Progenitor cell of endocrine pancreas (in vitro differentiated cells): ENCODE data around the gene PRKCE. TPM values are rescaled to one million over a fixed set of nuclear protein-coding genes. Genes with fewer than 3 reads are reported as not detected.

ENCODE experiments used
- DNase-seq: peaks from one replicate; pipeline ENCODE4 v3.0.0; 2021; ENCODE audit warnings: low spot score; ENCODE audit not compliant: unreplicated experiment
- H3K27ac Mint-ChIP-seq: 2 replicates; pipeline ENCODE4 v1.8.0; 2021; ENCODE audit warnings: mild to moderate bottlenecking, moderate library complexity, mixed read lengths
- H3K27me3 Mint-ChIP-seq: 2 replicates; pipeline ENCODE4 v1.8.0; 2021; ENCODE audit warnings: mixed read lengths
- H3K36me3 Mint-ChIP-seq: 2 replicates; pipeline ENCODE4 v1.8.0; 2022; ENCODE audit warnings: mixed read lengths; ENCODE audit not compliant: insufficient read depth
- H3K4me1 Mint-ChIP-seq: 2 replicates; pipeline ENCODE4 v1.8.0; 2021; ENCODE audit warnings: low read depth, mixed read lengths
- H3K4me3 Mint-ChIP-seq: 2 replicates; pipeline ENCODE4 v1.8.0; 2021; ENCODE audit warnings: low read depth, mild to moderate bottlenecking, moderate library complexity, mixed read lengths
- H3K9me3 Mint-ChIP-seq: 2 replicates; pipeline ENCODE4 v1.8.0; 2021; ENCODE audit warnings: low read depth, mixed read lengths
- total RNA-seq: library from RNA; stranded (reverse); gene quantifications from 2 replicates; pipeline ENCODE4 v1.2.1, GENCODE V29; 2021
- TF ChIP-seq, protein P1 (sequence below): fragments of 200-600 bp; sonication (generic); IDR thresholded peaks from one replicate; pipeline ENCODE4 v1.5.0; 2021; ENCODE audit warnings: antibody characterized with exemption, mild to moderate bottlenecking; ENCODE audit not compliant: unreplicated experiment

Gene PRKCE
- total RNA-seq, 1 donor from 2014 or later: 4.2 TPM

DNA sequence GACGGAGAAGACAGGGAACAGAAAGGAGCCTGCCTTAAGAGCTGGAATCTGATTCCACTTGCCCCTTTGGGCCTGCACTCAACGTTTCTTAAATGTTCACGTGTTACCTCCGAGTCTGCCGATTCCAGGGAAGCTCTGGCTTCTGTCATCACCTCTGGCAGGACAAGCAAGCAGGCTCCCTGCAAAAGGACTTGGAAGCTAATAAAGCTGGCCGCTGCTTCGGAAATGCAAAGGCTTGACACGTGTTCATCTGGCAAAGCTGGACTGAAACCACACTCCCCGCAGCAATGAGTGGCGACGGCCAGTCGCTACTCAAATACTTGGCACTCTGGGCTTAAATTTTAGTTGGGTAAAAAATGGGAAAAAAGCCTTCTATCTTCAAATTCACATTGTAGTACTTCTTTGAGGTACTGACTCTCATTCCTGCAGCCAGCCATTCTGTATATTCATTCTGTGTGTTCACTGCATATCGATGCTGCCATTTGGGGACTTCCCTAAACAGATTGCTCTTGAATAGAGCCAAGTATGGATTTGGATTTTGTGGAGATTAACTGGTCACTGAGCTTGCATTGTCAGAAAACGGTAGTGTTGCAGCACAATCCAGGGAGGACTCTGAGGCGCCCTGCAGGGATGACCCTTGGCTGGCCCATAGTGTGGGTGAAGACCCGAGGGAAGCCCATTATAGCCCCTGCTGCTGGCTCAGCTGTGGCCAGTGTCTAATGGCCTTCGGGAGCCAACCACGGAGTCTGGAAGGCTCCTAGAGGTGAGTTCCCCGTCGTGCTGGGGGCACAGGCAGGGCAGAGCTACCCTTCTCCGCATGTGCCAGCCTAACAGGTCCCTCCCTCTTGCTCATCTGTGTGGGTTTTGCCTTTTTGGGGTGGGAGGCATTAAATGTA lies 231.5 kb downstream of the PRKCE start:
- no peaks in the 10 kb centered on the region for H3K4me1 Mint-ChIP-seq
- no peak overlapping the region for H3K4me3 Mint-ChIP-seq
- TF ChIP-seq, protein P1, sequence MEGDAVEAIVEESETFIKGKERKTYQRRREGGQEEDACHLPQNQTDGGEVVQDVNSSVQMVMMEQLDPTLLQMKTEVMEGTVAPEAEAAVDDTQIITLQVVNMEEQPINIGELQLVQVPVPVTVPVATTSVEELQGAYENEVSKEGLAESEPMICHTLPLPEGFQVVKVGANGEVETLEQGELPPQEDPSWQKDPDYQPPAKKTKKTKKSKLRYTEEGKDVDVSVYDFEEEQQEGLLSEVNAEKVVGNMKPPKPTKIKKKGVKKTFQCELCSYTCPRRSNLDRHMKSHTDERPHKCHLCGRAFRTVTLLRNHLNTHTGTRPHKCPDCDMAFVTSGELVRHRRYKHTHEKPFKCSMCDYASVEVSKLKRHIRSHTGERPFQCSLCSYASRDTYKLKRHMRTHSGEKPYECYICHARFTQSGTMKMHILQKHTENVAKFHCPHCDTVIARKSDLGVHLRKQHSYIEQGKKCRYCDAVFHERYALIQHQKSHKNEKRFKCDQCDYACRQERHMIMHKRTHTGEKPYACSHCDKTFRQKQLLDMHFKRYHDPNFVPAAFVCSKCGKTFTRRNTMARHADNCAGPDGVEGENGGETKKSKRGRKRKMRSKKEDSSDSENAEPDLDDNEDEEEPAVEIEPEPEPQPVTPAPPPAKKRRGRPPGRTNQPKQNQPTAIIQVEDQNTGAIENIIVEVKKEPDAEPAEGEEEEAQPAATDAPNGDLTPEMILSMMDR: no peak
- DNase-seq: no peak
- H3K27me3 Mint-ChIP-seq: peaks cover 15% of the 10 kb centered on the region
- H3K36me3 Mint-ChIP-seq: no peaks in the 10 kb centered on the region
- peaks cover 6% of the 10 kb centered on the region for H3K9me3 Mint-ChIP-seq
- H3K27ac Mint-ChIP-seq: no peak overlapping the region

DNA sequence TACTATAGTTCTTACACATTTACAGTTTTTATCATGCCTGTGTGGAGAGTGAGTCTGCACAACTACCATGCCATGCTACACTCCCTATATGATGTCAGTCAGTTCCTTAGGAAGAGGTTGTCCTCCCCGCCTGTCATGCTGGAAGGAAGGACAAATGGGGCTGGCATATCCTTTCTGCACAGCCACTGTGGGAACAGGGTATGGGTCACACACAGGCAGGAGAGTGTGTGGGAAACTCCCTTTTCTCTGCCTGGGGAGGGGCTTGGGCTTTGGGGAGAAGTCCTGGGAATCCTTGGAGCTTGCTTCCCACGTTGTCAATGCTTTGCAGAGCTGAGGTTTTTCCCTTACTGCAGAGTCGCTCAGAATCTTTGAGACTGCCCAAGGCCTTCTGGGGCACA lies 232.1 kb downstream of the PRKCE start:
- H3K27ac Mint-ChIP-seq: no peak overlapping the region
- TF ChIP-seq, protein P1: no peak
- no peaks in the 10 kb centered on the region for H3K36me3 Mint-ChIP-seq
- no peaks in the 10 kb centered on the region for H3K4me1 Mint-ChIP-seq
- peaks cover 15% of the 10 kb centered on the region for H3K27me3 Mint-ChIP-seq
- peaks cover 5% of the 10 kb centered on the region for H3K9me3 Mint-ChIP-seq
- DNase-seq: no peak
- no peak overlapping the region for H3K4me3 Mint-ChIP-seq

DNA sequence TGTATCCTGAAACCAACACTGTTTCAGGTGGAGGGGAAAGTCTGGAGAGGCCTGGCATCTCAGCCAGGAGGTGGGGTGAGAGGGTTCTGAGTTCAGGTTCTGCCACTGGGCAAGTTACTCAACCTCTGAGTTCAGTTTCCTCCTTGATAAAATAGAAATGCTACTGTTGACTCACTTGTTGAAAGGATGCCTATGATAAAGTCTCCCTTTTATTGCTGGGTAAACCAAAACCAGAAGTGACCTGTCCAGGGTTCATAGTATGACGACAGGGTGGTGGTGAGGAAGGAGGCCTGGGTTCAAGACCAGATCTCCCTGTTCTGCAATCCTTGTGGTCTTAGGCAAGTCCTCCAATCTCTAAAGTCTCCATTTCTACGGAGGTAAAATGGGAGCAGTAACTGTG lies 232.7 kb downstream of the PRKCE start:
- Mint-ChIP-seq H3K9me3 (peaks cover 5% of the 10 kb centered on the region), H3K27me3 (peaks cover 18% of the 10 kb centered on the region), H3K4me3 (no peak overlapping the region), H3K27ac (no peak overlapping the region), H3K36me3 (no peaks in the 10 kb centered on the region), H3K4me1 (peaks cover 2% of the 10 kb centered on the region)
- TF ChIP-seq, protein P1: no peak
- DNase-seq: no peak

DNA sequence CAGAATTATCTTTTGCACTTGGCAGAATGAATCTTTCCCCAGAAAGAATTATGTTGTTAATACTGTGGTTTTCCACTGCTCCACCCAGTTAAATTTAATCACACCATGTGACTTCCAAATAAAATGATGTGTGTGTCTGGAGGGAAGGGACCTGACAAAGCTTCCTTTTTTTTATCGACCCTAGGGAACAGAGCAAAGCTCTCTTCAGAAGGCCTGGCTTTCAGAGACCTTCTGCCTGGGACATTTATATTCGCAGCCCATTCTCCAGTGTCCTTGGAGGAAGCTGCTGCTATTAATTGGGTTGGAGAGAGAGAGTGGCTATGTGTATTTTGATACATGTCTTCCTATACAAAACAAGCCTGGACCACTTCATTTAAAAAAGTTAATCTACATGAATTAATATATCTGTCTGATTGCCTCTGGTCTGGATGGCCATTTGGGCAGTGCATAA lies 233.7 kb downstream of the PRKCE start:
- TF ChIP-seq, protein P1: no peak
- peaks cover 2% of the 10 kb centered on the region for H3K4me1 Mint-ChIP-seq
- H3K4me3 Mint-ChIP-seq: no peak overlapping the region
- H3K27me3 Mint-ChIP-seq: peaks cover 19% of the 10 kb centered on the region
- H3K9me3 Mint-ChIP-seq: no peaks in the 10 kb centered on the region
- no peak for DNase-seq
- no peak overlapping the region for H3K27ac Mint-ChIP-seq
- no peaks in the 10 kb centered on the region for H3K36me3 Mint-ChIP-seq

DNA sequence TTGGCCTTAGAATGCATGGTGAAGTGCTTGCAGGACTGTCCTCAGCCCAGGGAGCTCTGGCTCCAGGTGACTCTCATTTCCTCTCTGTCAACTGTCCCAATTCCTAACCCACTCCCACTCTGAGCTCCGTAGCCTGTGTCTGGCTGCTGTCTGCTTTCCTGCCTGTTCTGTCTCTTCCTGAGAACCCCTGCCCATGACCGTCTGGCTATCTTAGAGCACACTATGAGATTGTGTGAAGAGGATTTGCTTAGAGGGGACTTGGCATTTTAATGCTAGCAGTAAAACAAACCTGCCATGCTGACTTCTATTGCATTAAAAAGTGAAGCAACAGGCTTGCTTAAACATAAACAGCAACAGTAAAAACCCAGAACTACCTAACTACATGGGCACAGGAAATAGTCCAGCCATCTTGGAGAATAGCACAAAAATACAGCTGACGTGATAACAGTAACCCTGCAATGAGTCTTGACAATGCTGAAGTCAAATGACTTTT lies 234.7 kb downstream of the PRKCE start:
- Mint-ChIP-seq H3K4me3 (no peak overlapping the region), H3K9me3 (no peaks in the 10 kb centered on the region), H3K4me1 (peaks cover 2% of the 10 kb centered on the region), H3K36me3 (no peaks in the 10 kb centered on the region), H3K27ac (no peak overlapping the region), H3K27me3 (peaks cover 19% of the 10 kb centered on the region)
- no peak for DNase-seq
- TF ChIP-seq, protein P1: no peak
